BLaER1 treated with 17β-estradiol and CSF1 and Interleukin-3, amounts not matched to agents 10 nM and 100 nM (cell line): ENCODE measurements around the gene SPG7.

Source experiments
- H3K27ac ChIP-seq, 11 experiments: shearing (Covaris generic); formaldehyde crosslinking; 2 replicates each; pipeline ENCODE4 v1.8.1; 2022
- H3K27me3 ChIP-seq, 11 experiments: shearing (Covaris generic); formaldehyde crosslinking; 2 replicates each; pipeline ENCODE4 v1.8.1; 2022
- H3K36me3 ChIP-seq, 11 experiments: shearing (Covaris generic); formaldehyde crosslinking; 2 replicates each; pipeline ENCODE4 v1.8.1; 2022
- H3K4me1 ChIP-seq, 10 experiments: shearing (Covaris generic); formaldehyde crosslinking; 2 replicates each; pipeline ENCODE4 v1.8.1; 2022
- H3K4me2 ChIP-seq, 11 experiments: shearing (Covaris generic); formaldehyde crosslinking; 2 replicates each; pipeline ENCODE4 v1.8.1; 2022
- H3K4me3 ChIP-seq, 10 experiments: shearing (Covaris generic); formaldehyde crosslinking; 2 replicates each; pipeline ENCODE4 v1.8.1; 2022
- H3K9ac ChIP-seq, 11 experiments: shearing (Covaris generic); formaldehyde crosslinking; 2 replicates each; pipeline ENCODE4 v1.8.1; 2022
- H3K9me3 ChIP-seq, 11 experiments: shearing (Covaris generic); formaldehyde crosslinking; replicated peaks in 1 of 11; 2 replicates each; pipeline ENCODE4 v1.8.1; 2022
- H4K20me1 ChIP-seq, 11 experiments: shearing (Covaris generic); formaldehyde crosslinking; 2 replicates each; pipeline ENCODE4 v1.8.1; 2022
- Cebpa-rat ChIP-seq, 11 experiments: shearing (Covaris generic); IDR thresholded peaks; 2 replicates each; pipeline ENCODE4 v1.8.1; 2022

The SPG7 gene

DNA sequence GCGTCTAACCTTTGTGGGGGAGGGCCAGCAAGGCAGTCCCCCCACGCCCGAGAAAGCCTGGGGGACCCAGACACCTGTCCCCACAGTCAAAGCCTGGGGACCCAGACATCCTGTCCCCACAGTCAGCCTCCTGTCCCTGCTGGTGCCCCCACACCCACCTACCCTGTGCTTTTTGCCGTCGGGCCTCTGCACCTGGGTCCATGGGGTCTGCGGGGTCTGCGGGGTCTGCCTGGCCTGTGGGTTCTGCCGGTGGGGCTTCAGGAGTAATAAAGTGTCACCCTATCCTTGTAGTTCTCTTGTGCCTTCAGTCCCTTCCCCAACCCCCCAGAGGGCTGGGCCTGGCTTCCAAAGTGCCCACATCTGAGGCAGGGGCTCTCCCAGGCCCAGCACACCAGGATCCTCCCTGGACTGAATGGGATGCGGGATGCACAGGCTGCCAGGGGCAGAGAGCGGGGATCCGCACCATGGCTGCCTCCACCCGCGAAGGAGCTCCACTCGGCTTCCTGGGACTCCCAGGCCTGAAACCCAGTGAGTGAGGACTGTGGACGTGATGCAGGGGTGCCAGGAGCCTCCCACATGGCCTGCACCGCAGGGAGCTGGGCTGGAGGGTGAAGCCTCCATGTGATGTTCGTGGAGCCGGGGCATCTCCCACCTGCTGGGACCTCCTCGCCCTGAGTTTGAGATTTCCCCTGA, 88.9 kb downstream of the SPG7 start:
- H3K4me2 ChIP-seq: no peak overlapping the region
- TF ChIP-seq Cebpa-rat (IDR thresholded peaks at IDR 0.05): no peak
- no peaks in the 10 kb centered on the region for H3K27me3 ChIP-seq
- H3K4me1 ChIP-seq: peaks cover 5 to 51% (median 37%) of the 10 kb centered on the region in 10 experiments; a peak in 19 of 20 replicates
- peak overlapping the region in 4 of 11 experiments; percentile 29 to 44 (median 39); a peak in 4 of 22 replicates for H3K9ac ChIP-seq
- peaks cover 0 to 41% (median 0%) of the 10 kb centered on the region in 11 experiments; a peak in 3 of 22 replicates for H4K20me1 ChIP-seq
- no peak overlapping the region for H3K4me3 ChIP-seq
- H3K27ac ChIP-seq: peak overlapping the region in 1 of 11 experiments; percentile 34; a peak in 3 of 22 replicates
- no peaks in the 10 kb centered on the region for H3K9me3 ChIP-seq
- peaks cover 0 to 37% (median 25%) of the 10 kb centered on the region in 11 experiments; a peak in 19 of 22 replicates for H3K36me3 ChIP-seq

DNA sequence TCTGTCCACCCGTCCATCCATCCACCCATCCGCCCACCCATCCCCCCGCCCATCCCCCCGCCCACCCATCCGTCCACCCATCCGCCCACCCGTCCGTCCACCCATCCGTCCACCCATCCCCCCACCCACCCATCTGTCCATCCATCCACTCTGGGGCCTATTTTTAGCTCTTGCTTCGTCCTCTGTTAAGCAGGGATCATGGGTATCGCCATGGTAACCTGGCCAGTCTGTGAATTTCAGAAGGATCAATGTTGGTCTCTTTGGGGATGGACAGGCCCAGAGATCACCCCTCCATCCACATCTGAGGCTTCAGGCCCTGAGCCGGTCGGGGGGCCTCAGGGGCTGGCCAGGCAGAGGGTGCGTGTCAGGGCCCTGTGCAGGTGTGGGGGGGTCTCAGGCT, 90.0 kb downstream of the SPG7 start:
- Histone ChIP-seq H3K4me3 (no peak overlapping the region), H3K27me3 (no peaks in the 10 kb centered on the region), H3K27ac (no peak overlapping the region), H3K4me2 (no peak overlapping the region), H4K20me1 (peaks cover 0 to 41% (median 0%) of the 10 kb centered on the region in 11 experiments; a peak in 4 of 22 replicates), H3K36me3 (peaks cover 0 to 27% (median 20%) of the 10 kb centered on the region in 11 experiments; a peak in 19 of 22 replicates), H3K4me1 (peaks cover 15 to 62% (median 48%) of the 10 kb centered on the region in 10 experiments), H3K9me3 (no peaks in the 10 kb centered on the region), H3K9ac (no peak overlapping the region)
- TF ChIP-seq Cebpa-rat (IDR thresholded peaks at IDR 0.05): no peak

DNA sequence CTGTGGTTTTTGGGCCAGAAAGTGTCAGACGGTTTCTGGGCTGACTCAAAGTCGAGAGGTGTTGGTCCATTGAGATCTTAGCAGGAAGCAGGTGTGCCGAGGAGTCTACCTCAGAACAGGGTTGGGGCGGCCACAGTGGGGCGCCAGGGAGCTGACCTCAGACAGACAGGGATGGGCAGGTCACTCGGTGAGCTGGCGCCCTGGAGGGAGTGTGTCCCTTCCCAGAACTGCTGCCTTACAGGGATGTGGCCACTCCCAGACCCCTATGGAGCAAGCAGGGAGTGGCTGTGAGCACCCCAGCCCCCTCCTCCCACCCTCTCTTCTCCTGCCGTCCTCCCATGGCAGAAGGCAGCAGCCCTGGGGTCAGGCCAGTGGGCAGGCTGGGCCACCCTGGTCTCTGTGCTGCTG, 91.3 kb downstream of the SPG7 start:
- Histone ChIP-seq H3K36me3 (peaks cover 0 to 25% (median 20%) of the 10 kb centered on the region in 11 experiments; a peak in 19 of 22 replicates), H3K4me3 (no peak overlapping the region), H4K20me1 (peaks cover 0 to 41% (median 0%) of the 10 kb centered on the region in 11 experiments; a peak in 4 of 22 replicates), H3K4me1 (peaks cover 15 to 50% (median 39%) of the 10 kb centered on the region in 10 experiments), H3K27me3 (no peaks in the 10 kb centered on the region), H3K4me2 (peak overlapping the region in 6 of 11 experiments; percentile 12 to 60 (median 49); a peak in 9 of 22 replicates), H3K9ac (0 out of 22 replicates have a peak overlapping the region, but pooled peaks of 1 of the 11 experiments have one; percentile 32), H3K27ac (no peak overlapping the region), H3K9me3 (no peaks in the 10 kb centered on the region)
- TF ChIP-seq Cebpa-rat (IDR thresholded peaks at IDR 0.05): no peak

DNA sequence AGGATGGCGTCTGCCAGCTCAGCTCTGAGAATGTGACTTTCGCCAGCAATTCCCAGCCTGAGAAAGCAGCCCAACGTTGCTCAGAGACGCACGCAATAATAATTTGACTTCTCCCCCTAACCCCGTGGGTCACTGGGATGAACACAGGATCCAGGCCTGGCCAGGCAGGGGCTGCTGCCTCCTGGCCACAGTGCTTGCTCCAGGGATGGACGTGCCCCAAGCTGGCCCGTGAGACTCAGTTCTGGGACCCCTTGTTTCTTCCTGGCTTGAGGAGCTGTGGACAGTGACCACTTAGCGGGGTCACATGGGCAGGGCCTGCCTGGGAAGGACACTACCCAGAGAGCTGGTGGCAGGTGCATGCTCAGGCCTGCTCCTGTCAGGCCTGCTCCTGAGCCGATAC, 91.7 kb downstream of the SPG7 start:
- TF ChIP-seq Cebpa-rat (IDR thresholded peaks at IDR 0.05): no peak
- Histone ChIP-seq H3K4me3 (no peak overlapping the region), H3K9ac (no peak overlapping the region), H4K20me1 (peaks cover 0 to 41% (median 0%) of the 10 kb centered on the region in 11 experiments; a peak in 4 of 22 replicates), H3K36me3 (peaks cover 0 to 25% (median 19%) of the 10 kb centered on the region in 11 experiments; a peak in 19 of 22 replicates), H3K27ac (no peak overlapping the region), H3K27me3 (no peaks in the 10 kb centered on the region), H3K4me1 (peaks cover 15 to 50% (median 40%) of the 10 kb centered on the region in 10 experiments), H3K9me3 (no peaks in the 10 kb centered on the region), H3K4me2 (peak overlapping the region in 5 of 11 experiments; percentile 44 to 60 (median 50); a peak in 6 of 22 replicates)

DNA sequence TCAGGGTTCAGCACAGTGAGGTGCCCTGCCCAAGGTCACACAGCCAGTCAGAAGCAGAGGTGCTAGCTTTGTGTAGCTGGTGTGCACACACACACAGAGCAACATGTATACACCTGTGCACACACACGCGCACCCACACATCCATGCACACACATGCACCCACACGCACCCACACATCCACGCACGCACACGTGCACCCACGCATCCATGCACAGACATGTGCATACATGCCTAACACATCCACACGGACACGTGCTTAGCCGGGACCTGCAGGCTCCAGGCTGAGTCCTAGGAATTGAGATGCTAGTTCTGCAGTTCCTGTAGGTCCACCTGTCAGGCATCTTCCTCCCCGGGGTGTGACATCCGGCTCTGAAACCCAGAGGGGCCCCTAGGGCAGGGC, 92.2 kb downstream of the SPG7 start:
- TF ChIP-seq Cebpa-rat (IDR thresholded peaks at IDR 0.05): no peak
- Histone ChIP-seq H3K9ac (peak overlapping the region in 1 of 11 experiments; percentile 9; a peak in 1 of 22 replicates), H3K4me2 (peak overlapping the region in 1 of 11 experiments; percentile 60; a peak in 2 of 22 replicates), H3K9me3 (no peaks in the 10 kb centered on the region), H3K4me1 (peaks cover 17 to 50% (median 43%) of the 10 kb centered on the region in 10 experiments), H4K20me1 (peaks cover 0 to 35% (median 0%) of the 10 kb centered on the region in 11 experiments; a peak in 4 of 22 replicates), H3K27ac (no peak overlapping the region), H3K27me3 (peaks cover 0 to 2% (median 0%) of the 10 kb centered on the region in 11 experiments; a peak in 1 of 22 replicates), H3K36me3 (peaks cover 0 to 20% (median 13%) of the 10 kb centered on the region in 11 experiments; a peak in 18 of 22 replicates), H3K4me3 (no peak overlapping the region)

DNA sequence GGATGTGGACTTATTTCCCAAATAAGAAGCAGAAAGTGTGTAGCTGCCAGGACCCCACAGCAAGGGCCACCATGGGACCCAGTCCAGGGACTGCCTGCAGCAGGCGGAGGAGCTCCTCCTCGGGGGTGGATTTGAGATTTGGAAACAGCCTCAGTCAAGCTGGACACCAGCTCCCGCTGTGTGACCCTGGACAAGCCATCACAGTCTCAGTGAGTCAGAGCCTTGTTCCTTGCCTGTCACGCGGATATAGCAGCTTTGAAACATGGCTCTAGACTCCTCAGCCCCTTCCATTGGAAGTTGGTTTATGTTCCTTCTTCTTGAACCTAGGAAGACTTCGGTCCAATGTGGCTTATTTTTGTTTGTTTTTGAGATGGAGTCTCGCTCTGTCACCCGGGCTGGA, 92.8 kb downstream of the SPG7 start:
- no peak overlapping the region for H3K27ac ChIP-seq
- H3K36me3 ChIP-seq: peaks cover 0 to 14% (median 8%) of the 10 kb centered on the region in 11 experiments; a peak in 17 of 22 replicates
- TF ChIP-seq Cebpa-rat (IDR thresholded peaks at IDR 0.05): no peak
- H3K4me3 ChIP-seq: no peak overlapping the region
- peak overlapping the region in 1 of 11 experiments; percentile 9; a peak in 1 of 22 replicates for H3K9ac ChIP-seq
- H3K4me1 ChIP-seq: peaks cover 22 to 53% (median 47%) of the 10 kb centered on the region in 10 experiments
- H3K4me2 ChIP-seq: no peak overlapping the region
- H3K27me3 ChIP-seq: peaks cover 0 to 7% (median 0%) of the 10 kb centered on the region in 11 experiments; a peak in 4 of 22 replicates
- H3K9me3 ChIP-seq: no peaks in the 10 kb centered on the region
- H4K20me1 ChIP-seq: peaks cover 0 to 34% (median 0%) of the 10 kb centered on the region in 11 experiments; a peak in 4 of 22 replicates

DNA sequence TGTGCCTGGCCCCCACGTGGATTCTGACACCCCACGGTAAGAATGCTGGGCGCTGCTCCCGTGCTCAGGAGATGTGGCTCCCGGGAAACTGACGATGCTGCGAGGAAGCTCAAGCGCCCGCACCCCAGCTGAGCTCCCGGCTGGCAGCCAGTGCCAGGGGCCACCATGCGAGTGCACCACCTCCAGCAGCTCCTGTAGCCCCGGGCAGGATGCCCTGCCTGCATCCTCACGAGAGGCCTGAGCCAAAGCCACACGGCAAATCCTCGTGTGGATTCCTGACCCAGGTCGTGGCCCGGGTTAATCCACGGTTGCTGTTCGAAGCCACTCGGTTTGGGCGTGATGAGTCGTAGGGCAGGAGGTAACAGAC, 93.7 kb downstream of the SPG7 start:
- Histone ChIP-seq H3K4me3 (peak overlapping the region in 1 of 10 experiments; percentile 15; a peak in 2 of 20 replicates), H4K20me1 (peaks cover 0 to 29% (median 0%) of the 10 kb centered on the region in 11 experiments; a peak in 4 of 22 replicates), H3K27me3 (peaks cover 0 to 15% (median 0%) of the 10 kb centered on the region in 11 experiments; a peak in 4 of 22 replicates), H3K27ac (peak overlapping the region in 3 of 11 experiments; percentile 6 to 26 (median 10); a peak in 2 of 22 replicates), H3K36me3 (peaks cover 0 to 5% (median 0%) of the 10 kb centered on the region in 11 experiments; a peak in 4 of 22 replicates), H3K4me1 (peaks cover 23 to 62% (median 56%) of the 10 kb centered on the region in 10 experiments), H3K9me3 (no peaks in the 10 kb centered on the region), H3K4me2 (peak overlapping the region; percentile 69 to 89 (median 81)), H3K9ac (peak overlapping the region in 4 of 11 experiments; percentile 2 to 41 (median 38); a peak in 4 of 22 replicates)
- TF ChIP-seq Cebpa-rat (IDR thresholded peaks at IDR 0.05): no peak

DNA sequence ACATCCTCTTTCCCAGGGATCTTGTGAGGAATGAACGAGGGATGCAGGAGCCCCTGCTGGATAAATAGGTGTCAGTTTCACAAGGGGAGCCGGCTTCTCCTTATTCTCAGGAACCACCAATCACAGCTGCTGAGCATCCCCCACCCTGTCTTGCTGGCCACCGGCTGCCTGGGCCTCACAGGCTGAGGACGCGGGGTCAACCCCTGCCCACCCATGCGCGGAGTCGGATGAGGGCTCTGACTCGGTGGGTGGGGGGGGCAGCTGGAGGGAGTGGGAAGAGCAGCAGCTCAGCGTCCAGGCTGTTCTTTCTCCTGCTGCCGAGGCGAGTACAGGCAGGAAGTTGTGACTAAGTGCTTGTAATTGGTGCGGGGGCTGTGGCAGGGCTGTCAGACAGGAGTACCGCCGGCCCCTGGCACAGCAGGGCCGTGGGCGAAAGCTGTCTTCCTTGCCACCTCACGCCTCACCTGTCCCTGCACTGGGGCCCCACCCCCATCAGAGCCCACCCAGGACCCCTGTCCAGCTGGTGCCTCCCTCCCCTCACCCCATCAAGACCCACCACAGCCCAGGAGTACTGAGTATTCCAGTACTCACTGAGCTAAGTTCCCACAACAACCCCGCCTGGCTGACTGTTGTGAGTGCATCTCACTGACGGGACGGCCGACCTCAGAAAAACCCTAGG, 94.2 kb downstream of the SPG7 start:
- peak overlapping the region; percentile 69 to 89 (median 81) for H3K4me2 ChIP-seq
- H3K9me3 ChIP-seq: no peaks in the 10 kb centered on the region
- H3K4me3 ChIP-seq: peak overlapping the region in 2 of 10 experiments; percentile 15 to 48; a peak in 5 of 20 replicates
- no peaks in the 10 kb centered on the region for H3K36me3 ChIP-seq
- peak overlapping the region in 7 of 11 experiments; percentile 1 to 41 (median 35); a peak in 8 of 22 replicates for H3K9ac ChIP-seq
- H4K20me1 ChIP-seq: peaks cover 0 to 24% (median 0%) of the 10 kb centered on the region in 11 experiments; a peak in 4 of 22 replicates
- peak overlapping the region in 3 of 11 experiments; percentile 6 to 26 (median 10); a peak in 2 of 22 replicates for H3K27ac ChIP-seq
- H3K4me1 ChIP-seq: peaks cover 27 to 68% (median 61%) of the 10 kb centered on the region in 10 experiments
- H3K27me3 ChIP-seq: peaks cover 0 to 21% (median 0%) of the 10 kb centered on the region in 11 experiments; a peak in 7 of 22 replicates
- no peak for TF ChIP-seq Cebpa-rat (IDR thresholded peaks at IDR 0.05)
